ENCODE measurements around the gene NSUN3. TPM values are rescaled to one million over a fixed set of nuclear protein-coding genes. Genes with fewer than 3 reads are reported as not detected.

The NSUN3 gene
- total and polyA plus RNA-seq, 2 of the 8 experiments (the other 6 are each of a cell fraction or from before 2014, with no cell fraction given), result 2.1 to 5.1 TPM

DNA sequence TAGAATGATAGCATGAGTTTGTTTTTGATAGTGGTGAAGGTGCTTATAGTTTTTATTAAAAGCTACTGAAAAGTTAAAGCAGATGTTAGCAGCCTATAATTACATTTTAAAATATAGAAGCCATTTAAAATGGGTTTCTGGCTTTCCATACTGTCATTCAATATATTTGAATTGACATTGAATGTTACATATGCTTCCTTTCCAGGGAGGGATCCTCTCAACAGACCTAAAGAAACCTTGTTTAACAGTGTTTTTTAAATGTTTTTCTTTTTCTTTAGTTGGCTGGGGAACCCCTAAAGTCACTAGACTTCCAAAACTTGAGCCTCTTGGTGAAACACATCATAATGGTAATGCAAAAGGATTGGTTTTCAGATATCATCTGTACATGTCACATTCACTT is 12.3 kb upstream of the NSUN3 start (continued):
- TF ChIP-seq, protein P1, sequence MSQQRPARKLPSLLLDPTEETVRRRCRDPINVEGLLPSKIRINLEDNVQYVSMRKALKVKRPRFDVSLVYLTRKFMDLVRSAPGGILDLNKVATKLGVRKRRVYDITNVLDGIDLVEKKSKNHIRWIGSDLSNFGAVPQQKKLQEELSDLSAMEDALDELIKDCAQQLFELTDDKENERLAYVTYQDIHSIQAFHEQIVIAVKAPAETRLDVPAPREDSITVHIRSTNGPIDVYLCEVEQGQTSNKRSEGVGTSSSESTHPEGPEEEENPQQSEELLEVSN (IDR thresholded peaks at IDR 0.05), result no peak
- no peak for TF ChIP-seq ZNF274 (IDR thresholded peaks at IDR 0.05; ENCODE audit: borderline replicate concordance, extremely low read depth, low read length)
- no peak for TF ChIP-seq POLR2AphosphoS5 (IDR thresholded peaks at IDR 0.05; ENCODE audit: low read depth, low read length)
- TF ChIP-seq CBX5 (IDR thresholded peaks at IDR 0.05; ENCODE audit: low read depth, low read length), result no peak
